ENCODE results near the gene NACC2. TPM values are rescaled to one million over a fixed set of nuclear protein-coding genes. Genes with fewer than 3 reads are reported as not detected.
"Not testable (repeated sequence)": the region's sequence is repeated elsewhere in the genome, so short reads cannot be mapped to it uniquely, and the experiment has no call there.

NACC2 gene
- polyA plus RNA-seq, 3 donors from 2014 or later: 2.1 to 6.2 (median 2.8) TPM

GRCh38 chr9:136047076-136047774 lies 47.9 kb downstream of the NACC2 start:
- no peak overlapping the region for H3K27ac Mint-ChIP-seq
- H3K9me3 Mint-ChIP-seq: no peaks in the 10 kb centered on the region
- peaks cover 2 to 3% (median 3%) of the 10 kb centered on the region in 3 donors for H3K27me3 Mint-ChIP-seq (ENCODE audit: low read depth in 3 of 3)
- no peaks in the 10 kb centered on the region for H3K36me3 Mint-ChIP-seq
- DNase-seq: no peak
- no peak overlapping the region for H3K4me3 Mint-ChIP-seq
- peaks cover 0 to 10% of the 10 kb centered on the region in 2 donors for H3K4me1 Mint-ChIP-seq

GRCh38 chr9:136046554-136046920 lies 48.6 kb downstream of the NACC2 start:
- Mint-ChIP-seq H3K27ac (peak overlapping the region in 1 of 6 donors; percentile 56), H3K36me3 (no peaks in the 10 kb centered on the region), H3K27me3 (ENCODE audit: low read depth in 3 of 3) (peaks cover 0 to 3% (median 0%) of the 10 kb centered on the region in 3 donors), H3K4me1 (peaks cover 0 to 6% of the 10 kb centered on the region in 2 donors), H3K4me3 (no peak overlapping the region), H3K9me3 (no peaks in the 10 kb centered on the region)
- no peak for DNase-seq

GRCh38 chr9:136045595-136046553 lies 49.2 kb downstream of the NACC2 start:
- Mint-ChIP-seq H3K4me1 (peaks cover 1 to 6% of the 10 kb centered on the region in 2 donors), H3K4me3 (no peak overlapping the region)
- no peak for DNase-seq

GRCh38 chr9:136044971-136045594 lies 50.0 kb downstream of the NACC2 start:
- no peak for DNase-seq

More at GRCh38 chr9:136045595-136046553, 49.2 kb downstream of the NACC2 start:
- Mint-ChIP-seq H3K9me3 (no peaks in the 10 kb centered on the region), H3K27ac (no peak overlapping the region), H3K27me3 (ENCODE audit: low read depth in 3 of 3) (peaks cover 0 to 3% (median 0%) of the 10 kb centered on the region in 3 donors), H3K36me3 (peaks cover 0 to 1% (median under 1%) of the 10 kb centered on the region in 3 donors)

GRCh38 chr9:136044207-136044970 lies 50.7 kb downstream of the NACC2 start:
- H3K27ac Mint-ChIP-seq: no peak overlapping the region
- no peak overlapping the region for H3K4me3 Mint-ChIP-seq
- peaks cover 5 to 11% (median 8%) of the 10 kb centered on the region in 3 donors for H3K36me3 Mint-ChIP-seq
- H3K27me3 Mint-ChIP-seq (ENCODE audit: low read depth in 3 of 3): peaks cover 0 to 3% (median 2%) of the 10 kb centered on the region in 3 donors
- peaks cover 0 to 5% (median 4%) of the 10 kb centered on the region in 6 donors for H3K9me3 Mint-ChIP-seq
- DNase-seq: no peak
- H3K4me1 Mint-ChIP-seq: peaks cover 6% of the 10 kb centered on the region in 2 donors

More at GRCh38 chr9:136044971-136045594, 50.0 kb downstream of the NACC2 start:
- Mint-ChIP-seq H3K4me3 (no peak overlapping the region), H3K4me1 (peaks cover 6% of the 10 kb centered on the region in 2 donors), H3K9me3 (no peaks in the 10 kb centered on the region), H3K27ac (no peak overlapping the region), H3K36me3 (peaks cover 0 to 6% (median 4%) of the 10 kb centered on the region in 3 donors), H3K27me3 (ENCODE audit: low read depth in 3 of 3) (peaks cover 0 to 3% (median 2%) of the 10 kb centered on the region in 3 donors)

- no peak overlapping the region for H3K4me3 Mint-ChIP-seq
- peaks cover 6% of the 10 kb centered on the region in 2 donors for H3K4me1 Mint-ChIP-seq
- peaks cover 0 to 3% (median 2%) of the 10 kb centered on the region in 3 donors for H3K27me3 Mint-ChIP-seq (ENCODE audit: low read depth in 3 of 3)
- H3K9me3 Mint-ChIP-seq: peaks cover 0 to 11% (median 6%) of the 10 kb centered on the region in 6 donors
- H3K36me3 Mint-ChIP-seq: peaks cover 12 to 19% (median 15%) of the 10 kb centered on the region in 3 donors
- peak overlapping the region in 1 of 6 donors; percentile 23 for H3K27ac Mint-ChIP-seq
- DNase-seq: no peak
Observed at GRCh38 chr9:136043441-136043991, 51.6 kb downstream of the NACC2 start.

- DNase-seq: no peak
- Mint-ChIP-seq H3K4me1 (peaks cover 6% of the 10 kb centered on the region in 2 donors), H3K27ac (no peak overlapping the region), H3K4me3 (no peak overlapping the region), H3K36me3 (peaks cover 17 to 23% (median 22%) of the 10 kb centered on the region in 3 donors), H3K9me3 (peaks cover 0 to 12% (median 8%) of the 10 kb centered on the region in 6 donors), H3K27me3 (ENCODE audit: low read depth in 3 of 3) (peaks cover 0 to 6% (median 3%) of the 10 kb centered on the region in 3 donors)
Observed at GRCh38 chr9:136042541-136042940, 52.5 kb downstream of the NACC2 start.

- peak overlapping the region in 1 of 6 donors; percentile 83 for H3K27ac Mint-ChIP-seq
- not testable (repeated sequence) for DNase-seq; H3K4me1 Mint-ChIP-seq; H3K27me3 Mint-ChIP-seq (ENCODE audit: low read depth in 3 of 3); H3K4me3 Mint-ChIP-seq
- peaks cover 29 to 35% (median 34%) of the 10 kb centered on the region in 3 donors for H3K36me3 Mint-ChIP-seq
- peaks cover 4 to 28% (median 20%) of the 10 kb centered on the region in 6 donors for H3K9me3 Mint-ChIP-seq
Observed at GRCh38 chr9:136040848-136041247, 54.2 kb downstream of the NACC2 start.

GRCh38 chr9:136039488-136039887 lies 55.6 kb downstream of the NACC2 start:
- no peak overlapping the region for H3K27ac Mint-ChIP-seq
- H3K4me3 Mint-ChIP-seq: no peak overlapping the region
- peaks cover 5 to 6% of the 10 kb centered on the region in 2 donors for H3K4me1 Mint-ChIP-seq
- no peak for DNase-seq
- peaks cover 4 to 35% (median 20%) of the 10 kb centered on the region in 6 donors for H3K9me3 Mint-ChIP-seq
- H3K27me3 Mint-ChIP-seq (ENCODE audit: low read depth in 3 of 3): peaks cover 0 to 9% (median 1%) of the 10 kb centered on the region in 3 donors
- H3K36me3 Mint-ChIP-seq: peaks cover 34 to 40% (median 35%) of the 10 kb centered on the region in 3 donors

- H3K9me3 Mint-ChIP-seq: peaks cover 4 to 35% (median 20%) of the 10 kb centered on the region in 6 donors
- no peak overlapping the region for H3K4me3 Mint-ChIP-seq
- H3K27ac Mint-ChIP-seq: no peak overlapping the region
- DNase-seq: no peak
- peaks cover 0 to 11% (median 3%) of the 10 kb centered on the region in 3 donors for H3K27me3 Mint-ChIP-seq (ENCODE audit: low read depth in 3 of 3)
- H3K36me3 Mint-ChIP-seq: peaks cover 35 to 43% (median 37%) of the 10 kb centered on the region in 3 donors
- peaks cover 4 to 12% of the 10 kb centered on the region in 2 donors for H3K4me1 Mint-ChIP-seq
Observed at GRCh38 chr9:136036848-136037247, 58.2 kb downstream of the NACC2 start.

GRCh38 chr9:136036050-136036449 lies 59.0 kb downstream of the NACC2 start:
- no peak overlapping the region for H3K4me3 Mint-ChIP-seq
- peaks cover 4 to 35% (median 20%) of the 10 kb centered on the region in 6 donors for H3K9me3 Mint-ChIP-seq
- H3K27ac Mint-ChIP-seq: no peak overlapping the region
- peaks cover 36 to 43% (median 38%) of the 10 kb centered on the region in 3 donors for H3K36me3 Mint-ChIP-seq
- DNase-seq: no peak
- peaks cover 4 to 15% of the 10 kb centered on the region in 2 donors for H3K4me1 Mint-ChIP-seq
- peaks cover 0 to 11% (median 4%) of the 10 kb centered on the region in 3 donors for H3K27me3 Mint-ChIP-seq (ENCODE audit: low read depth in 3 of 3)
